NB4 (cell line): ENCODE measurements around the gene USP7.

Experiments used
- DNase-seq: peaks from one replicate; pipeline ENCODE4 v3.0.0; 2010; ENCODE audit warnings: low read depth
- H3K4me3 ChIP-seq: one replicate; pipeline ENCODE4 v1.5.1; 2011; ENCODE audit warnings: mild to moderate bottlenecking, low read depth, low read length, moderate library complexity
- CTCF ChIP-seq: IDR thresholded peaks from one replicate; pipeline ENCODE4 v1.5.1; 2012; ENCODE audit warnings: low read depth, low read length
- MAX ChIP-seq: IDR thresholded peaks from 2 replicates; pipeline ENCODE4 v1.6.1; 2011; ENCODE audit warnings: low read depth, low read length
- MYC ChIP-seq: IDR thresholded peaks from 2 replicates; pipeline ENCODE4 v1.6.1; 2011; ENCODE audit warnings: low read depth, low read length
- POLR2A ChIP-seq: IDR thresholded peaks from 2 replicates; pipeline ENCODE4 v1.6.1; 2011; ENCODE audit warnings: mild to moderate bottlenecking; ENCODE audit not compliant: insufficient read length; ENCODE audit errors: extremely low read depth

The USP7 gene

GRCh38 chr16:8854298-8854948 lies 109.3 kb downstream of the USP7 start:
- DNase-seq, result no peak
- H3K4me3 ChIP-seq, result no peak overlapping the region
- no peak for TF ChIP-seq MYC
- no peak for TF ChIP-seq MAX
- no peak for TF ChIP-seq CTCF
- no peak for TF ChIP-seq POLR2A

GRCh38 chr16:8853611-8854010 lies 110.1 kb downstream of the USP7 start:
- DNase-seq, result no peak
- H3K4me3 ChIP-seq, result no peak overlapping the region
- TF ChIP-seq MAX, result no peak
- no peak for TF ChIP-seq CTCF
- no peak for TF ChIP-seq MYC
- TF ChIP-seq POLR2A, result no peak

GRCh38 chr16:8853150-8853549 lies 110.6 kb downstream of the USP7 start:
- no peak for DNase-seq
- H3K4me3 ChIP-seq, result no peak overlapping the region
- TF ChIP-seq MAX (no peak), CTCF (no peak), POLR2A (no peak), MYC (no peak)

- no peak overlapping the region for H3K4me3 ChIP-seq
- DNase-seq, result no peak
- TF ChIP-seq MYC (no peak), MAX (no peak), CTCF (no peak), POLR2A (no peak)
Observed at GRCh38 chr16:8852534-8852933, 111.2 kb downstream of the USP7 start.

GRCh38 chr16:8851761-8852403 lies 111.8 kb downstream of the USP7 start:
- DNase-seq, result no peak
- no peak overlapping the region for H3K4me3 ChIP-seq
- TF ChIP-seq MYC (no peak), CTCF (no peak), MAX (no peak), POLR2A (no peak)
